Cardiac muscle cell (in vitro differentiated cells and primary cell): Measurements from ENCODE around the gene RAP1GAP2. TPM values are rescaled to one million over a fixed set of nuclear protein-coding genes. Genes with fewer than 3 reads are reported as not detected.

ENCODE experiments used
- DNase-seq, 2 donors: peaks; one replicate each; pipeline versions ENCODE4 v3.0.0 to v3.0.0-alpha.2; 2010 to 2017; ENCODE audit warnings: low read depth in 1 of 2, low spot score in 1 of 2
- H3K27ac ChIP-seq: fragments of 200-600 bp; sonication (generic); 2 replicates; pipeline ENCODE4 v1.5.1; 2016
- H3K27me3 ChIP-seq: fragments of 200-600 bp; sonication (generic); 2 replicates; pipeline ENCODE4 v1.6.0; 2016; ENCODE audit warnings: control low read depth
- H3K36me3 ChIP-seq: fragments of 200-600 bp; sonication (generic); 2 replicates; pipeline ENCODE4 v1.5.1; 2016; ENCODE audit warnings: control low read depth
- H3K4me1 ChIP-seq: fragments of 200-600 bp; sonication (generic); 2 replicates; pipeline ENCODE4 v1.8.1; 2017; ENCODE audit warnings: low read depth, mild to moderate bottlenecking, mixed run types
- H3K4me3 ChIP-seq: fragments of 200-600 bp; sonication (generic); 2 replicates; pipeline ENCODE4 v1.5.1; 2016; ENCODE audit warnings: mild to moderate bottlenecking
- H3K9me3 ChIP-seq: fragments of 200-600 bp; sonication (generic); 2 replicates; pipeline ENCODE4 v1.5.1; 2017; ENCODE audit warnings: low read depth, mild to moderate bottlenecking, control low read depth
- CTCF ChIP-seq: IDR thresholded peaks from 2 replicates; pipeline ENCODE4 v1.5.1; 2012; ENCODE audit warnings: low read depth, mild to moderate bottlenecking, low read length
- polyA plus RNA-seq: library from polyadenylated mRNA; unstranded; fragments of >200 nt; fragmentation: Nextera tagmentation; extraction: Ambion mirVana; gene quantifications from 2 replicates; pipeline ENCODE4 v1.2.1, GENCODE V29; 2016
- total RNA-seq: library from RNA; depleted of rRNA; stranded (reverse); fragments of >200 nt; gene quantifications from 2 replicates; pipeline ENCODE4 v1.2.3, GENCODE V29; 2016

The RAP1GAP2 gene
- total and polyA plus RNA-seq, 2 experiments from 2014 or later, result 1.2 to 2.9 TPM

GRCh38 chr17:2792366-2793169 is 3.7 kb upstream of the RAP1GAP2 start:
- H3K4me1 ChIP-seq, result no peaks in the 10 kb centered on the region
- no peaks in the 10 kb centered on the region for H3K27me3 ChIP-seq
- H3K36me3 ChIP-seq, result no peaks in the 10 kb centered on the region
- no peaks in the 10 kb centered on the region for H3K9me3 ChIP-seq
- H3K27ac ChIP-seq, result no peak overlapping the region
- DNase-seq, result no peak
- H3K4me3 ChIP-seq, result no peak overlapping the region
- no peak for TF ChIP-seq CTCF

- Histone ChIP-seq H3K27ac (no peak overlapping the region), H3K36me3 (no peaks in the 10 kb centered on the region), H3K4me3 (no peak overlapping the region), H3K9me3 (no peaks in the 10 kb centered on the region), H3K4me1 (no peaks in the 10 kb centered on the region), H3K27me3 (no peaks in the 10 kb centered on the region)
- no peak for TF ChIP-seq CTCF
- DNase-seq, result no peak
Measured at GRCh38 chr17:2794111-2794803, 2.0 kb upstream of the RAP1GAP2 start.

- H3K4me3 ChIP-seq, result no peak overlapping the region
- H3K27me3 ChIP-seq, result no peaks in the 10 kb centered on the region
- H3K36me3 ChIP-seq, result no peaks in the 10 kb centered on the region
- no peak for DNase-seq
- TF ChIP-seq CTCF, result no peak
- no peaks in the 10 kb centered on the region for H3K9me3 ChIP-seq
- H3K27ac ChIP-seq, result no peak overlapping the region
- H3K4me1 ChIP-seq, result no peaks in the 10 kb centered on the region
Measured at GRCh38 chr17:2795441-2796163, 636 bp upstream of the RAP1GAP2 start.

- no peak overlapping the region for H3K27ac ChIP-seq
- no peaks in the 10 kb centered on the region for H3K4me1 ChIP-seq
- H3K9me3 ChIP-seq, result no peaks in the 10 kb centered on the region
- no peaks in the 10 kb centered on the region for H3K36me3 ChIP-seq
- no peak for DNase-seq
- TF ChIP-seq CTCF, result no peak
- H3K27me3 ChIP-seq, result no peaks in the 10 kb centered on the region
- H3K4me3 ChIP-seq, result no peak overlapping the region
Measured at GRCh38 chr17:2797226-2797625, 988 bp downstream of the RAP1GAP2 start.

- DNase-seq, result no peak
- H3K27me3 ChIP-seq, result no peaks in the 10 kb centered on the region
- no peak for TF ChIP-seq CTCF
Measured at GRCh38 chr17:2797637-2798036, 1.4 kb downstream of the RAP1GAP2 start.

More at GRCh38 chr17:2797637-2798036, 1.4 kb downstream of the RAP1GAP2 start:
- no peak overlapping the region for H3K27ac ChIP-seq
- H3K36me3 ChIP-seq, result no peaks in the 10 kb centered on the region
- no peak overlapping the region for H3K4me3 ChIP-seq
- H3K9me3 ChIP-seq, result no peaks in the 10 kb centered on the region
- H3K4me1 ChIP-seq, result no peaks in the 10 kb centered on the region
